Spleen (tissue), 7 donors: ENCODE measurements around the gene COL19A1.

Experiments used
- CTCF ChIP-seq, 11 experiments: fragments of 200-600 bp in 7 of 11; fragments of 450-650 bp in 4 of 11; sonication (generic) in 4 of 11; IDR thresholded peaks in 8 of 11; conservative IDR thresholded peaks in 3 of 11; 1 replicate in 7 of 11; 2 replicates in 4 of 11; pipeline versions ENCODE4 v1.4.0 to v1.8.0; 2016 to 2021; ENCODE audit warnings: antibody characterized with exemption in 11 of 11, inconsistent platforms in 4 of 11, mild to moderate bottlenecking in 1 of 11
- POLR2A ChIP-seq, 3 donors: fragments of 450-650 bp; IDR thresholded peaks; one replicate each; pipeline ENCODE4 v1.5.1; 2017; ENCODE audit warnings: antibody characterized with exemption in 3 of 3, mild to moderate bottlenecking in 1 of 3
- POLR2AphosphoS5 ChIP-seq, 3 donors: sonication (generic); formaldehyde crosslinking; IDR thresholded peaks; one replicate each; pipeline ENCODE4 v1.5.1; 2017; ENCODE audit warnings: antibody characterized with exemption in 3 of 3
- donor health status: DM: no; HTN: no; CAD: no; lungs with moderate emphysema.
- donor health status: DM: no; HTN: no; CAD: no.
- donor health status: DM: no; HTN: no; CAD: no.

- TF ChIP-seq CTCF (IDR thresholded peaks at IDR 0.05 in 8 of 11, conservative IDR thresholded peaks at IDR 0.05 in 3 of 11) (no peak), POLR2A (IDR thresholded peaks at IDR 0.05) (no peak), POLR2AphosphoS5 (IDR thresholded peaks at IDR 0.05) (no peak)
Measured at GRCh38 chr6:70172252-70172651, 305.9 kb downstream of the COL19A1 start.
